GM18507 (cell line): ENCODE measurements around the gene SLC9A8.

ENCODE experiments used
- DNase-seq: peaks from one replicate; pipeline ENCODE4 v3.0.0; 2011; ENCODE audit warnings: low read depth; ENCODE audit not compliant: insufficient read length; ENCODE audit errors: extremely low spot score
- FAIRE-seq: peaks from 2 replicates; lab custom pipeline; 2011; peaks lifted over from hg19 to GRCh38; lab: Jason Lieb, UNC

The SLC9A8 gene

GRCh38 chr20:49867453-49868215, 55.0 kb downstream of the SLC9A8 start:
- DNase-seq (no peak), FAIRE-seq (no peak)

- FAIRE-seq (no peak), DNase-seq (no peak)
Observed at GRCh38 chr20:49868538-49868937, 55.9 kb downstream of the SLC9A8 start.

DNA sequence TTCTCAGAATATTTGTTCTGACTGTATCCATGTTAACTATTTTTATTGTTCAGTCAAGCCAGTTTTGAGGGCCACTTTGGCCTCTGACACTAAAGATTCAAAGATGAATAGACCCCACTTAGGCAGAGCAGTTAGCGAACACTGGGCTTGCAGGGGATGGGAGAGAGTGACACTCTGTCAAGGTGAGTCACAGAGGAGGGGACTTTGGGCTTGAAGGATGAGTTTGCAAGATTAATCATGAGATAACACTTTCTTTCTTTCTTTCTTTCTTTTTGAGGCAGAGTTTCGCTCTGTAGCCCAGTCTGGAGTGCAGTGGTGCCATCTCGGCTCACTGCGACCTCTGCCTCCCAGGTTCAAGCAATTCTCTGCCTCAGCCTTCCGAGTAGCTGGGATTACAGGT, 56.3 kb downstream of the SLC9A8 start:
- FAIRE-seq (no peak), DNase-seq (no peak)

DNA sequence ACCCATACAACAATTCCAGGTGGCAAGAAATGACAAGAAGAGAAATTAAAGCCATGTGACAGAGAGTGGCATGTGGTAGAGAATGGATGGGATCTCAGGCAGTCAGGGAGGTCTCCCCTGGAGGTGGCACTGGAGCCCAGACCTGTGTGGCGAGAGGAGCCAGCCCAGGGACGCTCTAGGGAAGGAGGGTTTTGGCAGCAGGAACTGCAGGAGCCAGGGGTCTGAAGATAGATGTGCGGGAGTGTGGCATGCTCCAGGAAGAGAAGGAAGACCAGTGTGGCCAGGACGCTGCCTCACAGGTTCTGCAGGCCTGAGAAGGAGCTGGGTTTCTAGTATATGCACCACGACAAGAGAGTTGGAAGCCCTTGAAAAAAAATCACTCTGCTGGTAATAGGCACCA, 57.6 kb downstream of the SLC9A8 start:
- FAIRE-seq (no peak), DNase-seq (no peak)

DNA sequence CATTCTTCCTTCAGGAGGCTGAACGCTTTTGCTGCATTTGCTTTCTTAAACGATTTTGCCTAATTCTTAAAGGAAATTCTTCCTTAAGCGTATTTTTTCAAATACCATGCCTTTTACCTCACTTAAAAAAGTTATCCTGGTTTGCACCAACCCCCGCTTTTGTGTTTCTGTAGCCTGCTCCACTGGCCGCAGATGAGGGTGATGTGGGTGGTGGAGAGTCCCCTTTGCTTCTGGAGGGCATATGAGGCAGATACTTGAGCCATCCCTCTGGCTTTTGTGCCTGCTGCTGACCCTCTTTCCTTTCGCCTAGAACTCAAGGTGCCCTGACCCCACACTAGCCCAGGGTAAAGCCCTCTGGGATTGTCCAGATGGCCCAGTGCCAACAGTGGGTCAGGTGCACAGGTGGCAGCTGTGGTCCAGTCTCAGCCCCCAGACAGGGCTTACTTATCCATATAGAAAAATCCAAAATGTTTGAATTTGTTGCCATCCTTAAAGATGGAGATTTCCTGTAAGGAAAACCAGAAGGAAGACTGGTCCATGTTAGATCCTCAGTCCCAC, 58.8 kb downstream of the SLC9A8 start:
- DNase-seq (no peak), FAIRE-seq (no peak)

DNA sequence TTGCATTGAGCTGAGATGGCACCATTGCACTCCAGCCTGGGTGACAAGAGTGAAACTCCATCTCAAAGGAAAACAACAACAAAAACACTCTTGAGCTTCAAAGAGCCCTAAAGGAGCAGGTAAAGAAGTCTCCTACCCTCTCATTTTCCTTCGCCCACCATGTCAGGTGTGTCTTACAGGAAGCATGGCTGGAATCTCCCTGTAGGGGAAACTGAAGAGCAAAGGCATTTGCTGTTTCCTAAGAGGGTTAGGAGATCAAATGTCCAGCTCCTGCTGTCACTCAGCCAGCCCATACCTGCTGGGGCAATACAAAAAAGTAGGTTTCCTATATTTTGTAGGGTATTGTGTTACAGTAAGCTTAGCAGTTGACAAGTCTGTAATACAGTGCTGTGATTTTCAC, 59.4 kb downstream of the SLC9A8 start:
- DNase-seq (no peak), FAIRE-seq (no peak)

DNA sequence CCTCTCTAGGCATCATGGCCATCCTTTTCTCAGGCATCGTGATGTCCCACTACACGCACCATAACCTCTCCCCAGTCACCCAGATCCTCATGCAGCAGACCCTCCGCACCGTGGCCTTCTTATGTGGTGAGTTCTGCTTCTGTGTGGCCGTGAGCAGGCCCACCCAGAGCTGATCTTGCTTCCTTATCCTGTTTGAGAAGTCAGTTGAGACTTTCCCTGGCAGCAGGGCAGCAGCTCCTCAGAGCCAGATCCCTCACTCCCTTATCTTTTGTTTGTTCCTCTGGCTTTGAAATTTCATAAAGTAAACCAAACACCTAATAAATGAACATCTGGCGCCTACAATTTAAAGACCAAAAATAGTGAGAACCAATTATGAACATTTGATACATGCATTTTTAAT, 62.1 kb downstream of the SLC9A8 start:
- no peak for FAIRE-seq
- DNase-seq: no peak

GRCh38 chr20:49877386-49877921, 64.8 kb downstream of the SLC9A8 start:
- FAIRE-seq (no peak), DNase-seq (no peak)

- FAIRE-seq (no peak), DNase-seq (no peak)
Observed at GRCh38 chr20:49878977-49879376, 66.3 kb downstream of the SLC9A8 start.

GRCh38 chr20:49880177-49880576, 67.5 kb downstream of the SLC9A8 start:
- no peak for FAIRE-seq
- DNase-seq: no peak

- no peak for FAIRE-seq
- DNase-seq: no peak
Observed at GRCh38 chr20:49880724-49881445, 68.3 kb downstream of the SLC9A8 start.

DNA sequence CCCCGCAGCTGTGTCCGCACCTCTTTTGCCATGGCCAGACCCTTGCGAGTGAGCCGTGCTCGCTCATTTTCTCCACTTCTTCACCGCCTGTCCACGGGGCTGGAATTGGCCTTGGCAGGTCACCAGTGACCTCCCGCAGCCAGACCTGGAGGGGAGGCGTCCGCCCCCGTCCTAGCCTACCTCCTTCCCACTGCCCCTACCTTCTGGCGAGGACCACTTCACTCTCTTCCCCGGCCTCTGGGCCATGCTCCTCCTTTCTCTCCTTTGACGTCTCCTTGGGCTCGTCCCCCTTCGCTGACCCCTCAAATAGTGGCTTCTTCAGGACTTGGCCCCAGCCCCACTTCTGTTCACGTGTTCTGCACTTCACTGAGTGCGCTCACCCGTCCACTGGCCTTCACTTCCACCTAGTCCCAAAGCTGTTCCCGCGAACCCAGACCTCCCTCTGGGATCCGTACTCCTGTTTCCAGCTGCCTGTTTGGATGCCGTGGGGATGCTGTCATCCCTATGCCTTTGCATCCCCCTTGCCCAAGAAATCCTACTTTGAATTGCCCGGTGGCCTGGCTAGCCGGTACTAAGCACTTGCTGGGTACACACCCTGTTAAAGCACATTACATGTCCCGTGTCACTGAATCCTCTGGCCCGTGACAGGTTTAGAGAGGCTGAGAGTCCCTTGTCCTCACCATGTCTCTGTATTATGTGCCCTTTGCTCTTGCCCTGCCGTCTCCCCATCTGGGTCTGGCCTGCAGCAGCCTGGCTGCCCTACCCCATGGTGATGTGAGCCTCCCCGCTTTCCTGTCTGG, 69.7 kb downstream of the SLC9A8 start:
- FAIRE-seq (no peak), DNase-seq (no peak)

DNA sequence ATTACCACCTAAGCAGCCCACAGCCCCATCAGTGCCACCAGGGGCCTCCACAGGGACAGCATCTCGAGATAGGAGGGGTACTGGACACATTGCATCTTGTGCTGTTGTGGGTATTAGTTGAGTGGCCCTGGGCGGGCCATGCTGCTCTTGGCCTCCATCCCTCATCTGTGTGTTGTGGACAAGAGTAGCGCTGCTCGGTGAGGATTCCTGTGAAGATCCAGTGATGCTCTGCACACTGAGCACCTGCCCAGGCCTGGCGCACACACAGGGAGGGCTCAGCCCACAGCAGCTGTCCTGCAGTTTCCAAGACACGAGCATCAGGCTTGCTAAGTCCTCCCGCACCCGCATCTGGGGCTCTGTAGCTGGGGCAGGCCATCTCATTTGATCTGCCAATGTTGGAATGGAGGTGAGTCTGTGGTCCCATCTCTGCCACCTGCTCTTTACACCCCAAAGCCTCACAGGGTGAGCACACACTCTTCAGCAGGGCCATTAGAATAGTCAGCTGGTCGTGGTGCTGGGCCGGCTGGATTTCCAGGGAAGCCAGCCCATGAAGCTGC, 70.7 kb downstream of the SLC9A8 start:
- no peak for FAIRE-seq

GRCh38 chr20:49885558-49886332, 73.1 kb downstream of the SLC9A8 start:
- FAIRE-seq (no peak), DNase-seq (no peak)

More for the DNA sequence above, 70.7 kb downstream of the SLC9A8 start:
- DNase-seq: no peak

- DNase-seq (no peak), FAIRE-seq (no peak)
Observed at GRCh38 chr20:49886571-49887213, 74.1 kb downstream of the SLC9A8 start.

DNA sequence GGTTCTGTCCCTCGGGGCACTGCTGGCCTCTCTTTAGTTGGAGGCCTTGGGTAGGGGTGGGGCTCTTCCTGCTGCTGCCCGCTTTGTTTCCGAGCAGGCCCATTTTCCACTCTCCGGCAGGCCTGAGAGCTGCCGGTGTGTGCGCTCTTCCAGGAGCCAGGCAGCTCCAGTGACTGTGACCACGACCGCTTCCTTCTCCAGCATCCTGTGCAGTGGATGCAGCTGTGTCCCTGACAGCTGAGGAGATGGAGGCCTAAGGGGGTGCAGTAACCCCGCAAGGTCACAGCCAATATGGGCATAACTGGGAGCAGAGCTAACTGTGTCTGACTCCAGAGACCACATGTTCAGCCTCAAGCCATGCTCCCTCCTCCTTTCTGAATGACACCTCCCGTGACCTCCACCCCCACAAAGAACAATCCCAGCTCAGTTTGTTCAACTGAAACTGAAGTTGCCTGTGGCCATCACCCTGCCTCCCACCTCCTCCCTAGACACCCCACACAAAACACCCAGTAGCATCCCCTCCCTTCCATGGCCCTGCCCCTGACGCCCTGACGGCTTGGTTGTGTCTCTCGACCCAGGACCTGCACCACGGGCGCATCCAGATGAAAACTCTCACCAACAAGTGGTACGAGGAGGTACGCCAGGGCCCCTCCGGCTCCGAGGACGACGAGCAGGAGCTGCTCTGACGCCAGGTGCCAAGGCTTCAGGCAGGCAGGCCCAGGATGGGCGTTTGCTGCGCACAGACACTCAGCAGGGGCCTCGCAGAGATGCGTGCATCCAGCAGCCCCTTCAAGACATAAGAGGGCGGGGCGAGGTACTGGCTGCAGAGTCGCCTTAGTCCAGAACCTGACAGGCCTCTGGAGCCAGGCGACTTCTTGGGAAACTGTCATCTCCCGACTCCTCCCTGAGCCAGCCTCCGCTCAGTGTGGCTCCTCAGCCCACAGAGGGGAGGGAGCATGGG, 74.9 kb downstream of the SLC9A8 start:
- DNase-seq (no peak), FAIRE-seq (no peak)
